HepG2 (cell line): ENCODE data around the gene PNPLA3. TPM values are rescaled to one million over a fixed set of nuclear protein-coding genes. Genes with fewer than 3 reads are reported as not detected.

ENCODE experiments used
- CEBPZ ChIP-seq: IDR thresholded peaks from 2 replicates; pipeline ENCODE4 v1.6.1; 2012; ENCODE audit warnings: low read length, improper control_type of control experiment
- GABPA ChIP-seq, 2 experiments: IDR thresholded peaks; 2 replicates each; pipeline ENCODE4 v1.6.1; 2011 to 2016; ENCODE audit warnings: low read depth in 2 of 2, low read length in 1 of 2, missing biosample characterization in 1 of 2, missing genetic modification characterization in 1 of 2
- GFI1 ChIP-seq: sonication (generic); formaldehyde crosslinking; IDR thresholded peaks from 2 replicates; pipeline ENCODE4 v1.5.0; 2020; ENCODE audit warnings: missing genetic modification reagents, mild to moderate bottlenecking, borderline replicate concordance
- KDM1A ChIP-seq: IDR thresholded peaks from 2 replicates; pipeline ENCODE4 v1.6.1; 2016; ENCODE audit warnings: missing compliant biosample characterization
- MIER3 ChIP-seq: IDR thresholded peaks from 2 replicates; pipeline ENCODE4 v1.6.1; 2016; ENCODE audit warnings: missing compliant biosample characterization, borderline replicate concordance
- MTF2 ChIP-seq: sonication (generic); formaldehyde crosslinking; IDR thresholded peaks from 2 replicates; pipeline ENCODE4 v1.5.0; 2020; ENCODE audit warnings: missing genetic modification reagents, borderline replicate concordance
- NRL ChIP-seq: sonication (generic); formaldehyde crosslinking; IDR thresholded peaks from 2 replicates; pipeline ENCODE4 v1.5.0; 2020; ENCODE audit warnings: missing genetic modification reagents, mild to moderate bottlenecking, moderate library complexity, borderline replicate concordance
- PHB2 ChIP-seq: fragments of 450-650 bp; IDR thresholded peaks from 2 replicates; pipeline ENCODE4 v1.6.1; 2018; ENCODE audit not compliant: partially characterized antibody
- RBM22 ChIP-seq: fragments of 200-400 bp; formaldehyde crosslinking; optimal IDR thresholded peaks from 2 replicates; pipeline ENCODE3; 2017; ENCODE audit warnings: mild to moderate bottlenecking, low read length, moderate library complexity
- TERF1 ChIP-seq: sonication (generic); formaldehyde crosslinking; IDR thresholded peaks from 2 replicates; pipeline ENCODE4 v1.8.0; 2022; ENCODE audit warnings: mild to moderate bottlenecking, missing genetic modification reagents, moderate library complexity
- TRAFD1 ChIP-seq: sonication (generic); formaldehyde crosslinking; IDR thresholded peaks from 2 replicates; pipeline ENCODE4 v1.5.1; 2020; ENCODE audit warnings: missing genetic modification reagents, mild to moderate bottlenecking, borderline replicate concordance
- ZFP82 ChIP-seq: sonication (generic); formaldehyde crosslinking; IDR thresholded peaks from 2 replicates; pipeline ENCODE4 v1.5.1; 2020; ENCODE audit warnings: mild to moderate bottlenecking, missing genetic modification reagents, borderline replicate concordance
- ZFP91 ChIP-seq: sonication (generic); formaldehyde crosslinking; IDR thresholded peaks from 2 replicates; pipeline ENCODE4 v1.9.0; 2022; ENCODE audit warnings: missing genetic modification reagents, mild to moderate bottlenecking, borderline replicate concordance
- ZNF274 ChIP-seq: sonication (generic); formaldehyde crosslinking; IDR thresholded peaks from 2 replicates; pipeline ENCODE4 v1.5.1; 2020; ENCODE audit warnings: mild to moderate bottlenecking, missing genetic modification reagents
- ZNF484 ChIP-seq: sonication (generic); formaldehyde crosslinking; IDR thresholded peaks from 2 replicates; pipeline ENCODE4 v1.5.1; 2020; ENCODE audit warnings: mild to moderate bottlenecking, low read depth, missing genetic modification reagents, borderline replicate concordance
- ZNF777 ChIP-seq: sonication (generic); formaldehyde crosslinking; IDR thresholded peaks from 2 replicates; pipeline ENCODE4 v1.4.0; 2020; ENCODE audit warnings: missing genetic modification reagents
- polyA plus RNA-seq, 8 experiments: library from polyadenylated mRNA; depleted of rRNA in 3 of 8; stranded (reverse) in 7 of 8; unstranded in 1 of 8; fragments of >200 nt; fragmentation: Illumina TruSeq in 4 of 8; extraction: Trizol in 4 of 8; gene quantifications; 2 replicates each; pipeline versions ENCODE4 v1.2.1 to v1.2.3, GENCODE V29; 2011 to 2016; ENCODE audit warnings: low read depth in 4 of 8, missing spikeins in 1 of 8, mixed read lengths in 1 of 8; ENCODE audit not compliant: insufficient read depth in 1 of 8
- total RNA-seq, 5 experiments: library from RNA; depleted of rRNA; stranded (reverse); fragments of >200 nt; fragmentation: Illumina TruSeq; extraction: Trizol; gene quantifications; 2 replicates each; pipeline ENCODE4 v1.2.3, GENCODE V29; 2016; ENCODE audit warnings: low read depth in 1 of 5
- TF ChIP-seq, protein P1 (sequence below): sonication (generic); formaldehyde crosslinking; IDR thresholded peaks from 2 replicates; pipeline ENCODE4 v1.8.1; 2023; ENCODE audit warnings: mild to moderate bottlenecking, missing genetic modification reagents

Gene PNPLA3
- total and polyA plus RNA-seq, 2 of the 13 experiments (the other 11 are each of a cell fraction or from before 2014, with no cell fraction given), result 16.9 to 19.8 TPM

DNA sequence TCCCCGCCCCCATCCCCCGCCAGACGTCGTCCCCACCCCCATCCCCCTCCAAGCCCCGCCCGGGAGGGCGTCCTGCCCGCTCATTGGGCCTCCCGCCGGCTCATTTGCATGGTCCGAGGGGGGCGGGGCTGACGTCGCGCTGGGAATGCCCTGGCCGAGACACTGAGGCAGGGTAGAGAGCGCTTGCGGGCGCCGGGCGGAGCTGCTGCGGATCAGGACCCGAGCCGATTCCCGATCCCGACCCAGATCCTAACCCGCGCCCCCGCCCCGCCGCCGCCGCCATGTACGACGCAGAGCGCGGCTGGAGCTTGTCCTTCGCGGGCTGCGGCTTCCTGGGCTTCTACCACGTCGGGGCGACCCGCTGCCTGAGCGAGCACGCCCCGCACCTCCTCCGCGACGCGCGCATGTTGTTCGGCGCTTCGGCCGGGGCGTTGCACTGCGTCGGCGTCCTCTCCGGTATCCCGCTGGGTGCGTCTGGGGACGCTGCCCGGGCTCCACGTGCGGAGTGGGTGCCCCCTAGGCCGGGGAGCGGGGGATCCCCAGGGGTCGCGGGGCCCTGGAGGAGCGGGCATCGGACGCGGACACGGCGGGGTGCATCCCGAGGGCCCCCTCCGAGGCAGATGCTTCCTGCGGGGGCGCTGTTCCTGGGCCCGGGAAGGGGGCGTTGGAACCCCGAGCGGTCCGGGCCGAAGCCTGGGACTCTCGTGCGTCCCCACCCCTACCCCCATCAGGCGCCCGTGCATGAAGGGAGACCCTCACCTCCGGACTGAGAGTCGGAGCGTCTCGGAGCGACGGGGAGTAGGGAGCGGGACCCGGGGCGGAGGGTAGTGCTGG lies at the start of gene PNPLA3 (continued):
- TF ChIP-seq CEBPZ (no peak), ZFP82 (CRISPR knock-in tag) (no peak), KDM1A (CRISPR knock-in tag) (no peak), MIER3 (CRISPR knock-in tag) (peak; percentile 50; the same call in 1 of the 2 replicates), RBM22 (no peak), TRAFD1 (no peak), ZNF484 (no peak), MTF2 (CRISPR knock-in tag) (peak; percentile 73; the same call in 1 of the 2 replicates), PHB2 (no peak), ZNF274 (CRISPR knock-in tag) (peak; percentile 85), GFI1 (CRISPR knock-in tag) (no peak; the same call in 1 of the 2 replicates), ZNF777 (CRISPR knock-in tag) (peak; percentile 87), ZFP91 (CRISPR knock-in tag) (peak; percentile 87), NRL (CRISPR knock-in tag) (no peak; the same call in 1 of the 2 replicates), GABPA (IDR thresholded peaks at IDR 0.05; ENCODE audit: low read depth, low read length) (no peak), GABPA (CRISPR knock-in tag; IDR thresholded peaks at IDR 0.05; ENCODE audit: low read depth) (no peak), TERF1 (CRISPR knock-in tag) (peak; percentile 86; the same call in 1 of the 2 replicates)
- TF ChIP-seq, protein P1, sequence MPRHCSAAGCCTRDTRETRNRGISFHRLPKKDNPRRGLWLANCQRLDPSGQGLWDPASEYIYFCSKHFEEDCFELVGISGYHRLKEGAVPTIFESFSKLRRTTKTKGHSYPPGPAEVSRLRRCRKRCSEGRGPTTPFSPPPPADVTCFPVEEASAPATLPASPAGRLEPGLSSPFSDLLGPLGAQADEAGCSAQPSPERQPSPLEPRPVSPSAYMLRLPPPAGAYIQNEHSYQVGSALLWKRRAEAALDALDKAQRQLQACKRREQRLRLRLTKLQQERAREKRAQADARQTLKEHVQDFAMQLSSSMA (CRISPR knock-in tag), result no peak
